HG03469 (cell line): ENCODE data around the gene ZBTB49.
A peak's percentile ranks its signal among the peaks of the same experiment; 100 is the strongest.
"Not testable (repeated sequence)": the region's sequence is repeated elsewhere in the genome, so short reads cannot be mapped to it uniquely, and the experiment has no call there.

Experiments
- ATAC-seq: cut with Tn5 transposase; IDR thresholded peaks from one replicate; pipeline ENCODE4 v1.9.1; 2021; ENCODE audit warnings: mild to moderate bottlenecking, moderate library complexity, moderate number of reproducible peaks; ENCODE audit not compliant: unreplicated experiment

ZBTB49 gene, protein sequence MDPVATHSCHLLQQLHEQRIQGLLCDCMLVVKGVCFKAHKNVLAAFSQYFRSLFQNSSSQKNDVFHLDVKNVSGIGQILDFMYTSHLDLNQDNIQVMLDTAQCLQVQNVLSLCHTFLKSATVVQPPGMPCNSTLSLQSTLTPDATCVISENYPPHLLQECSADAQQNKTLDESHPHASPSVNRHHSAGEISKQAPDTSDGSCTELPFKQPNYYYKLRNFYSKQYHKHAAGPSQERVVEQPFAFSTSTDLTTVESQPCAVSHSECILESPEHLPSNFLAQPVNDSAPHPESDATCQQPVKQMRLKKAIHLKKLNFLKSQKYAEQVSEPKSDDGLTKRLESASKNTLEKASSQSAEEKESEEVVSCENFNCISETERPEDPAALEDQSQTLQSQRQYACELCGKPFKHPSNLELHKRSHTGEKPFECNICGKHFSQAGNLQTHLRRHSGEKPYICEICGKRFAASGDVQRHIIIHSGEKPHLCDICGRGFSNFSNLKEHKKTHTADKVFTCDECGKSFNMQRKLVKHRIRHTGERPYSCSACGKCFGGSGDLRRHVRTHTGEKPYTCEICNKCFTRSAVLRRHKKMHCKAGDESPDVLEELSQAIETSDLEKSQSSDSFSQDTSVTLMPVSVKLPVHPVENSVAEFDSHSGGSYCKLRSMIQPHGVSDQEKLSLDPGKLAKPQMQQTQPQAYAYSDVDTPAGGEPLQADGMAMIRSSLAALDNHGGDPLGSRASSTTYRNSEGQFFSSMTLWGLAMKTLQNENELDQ

GRCh38 chr4:4289941-4290850 lies at the start of gene ZBTB49, which contains the start of gene LYAR:
ZBTB49 (plus strand) TSS chr4:4290251; CDS start chr4:4299946, 9,695 bp downstream.
LYAR (minus strand) TSS chr4:4290154; CDS start chr4:4283742, 6,412 bp downstream.
- peak; percentile 56 for ATAC-seq

DNA sequence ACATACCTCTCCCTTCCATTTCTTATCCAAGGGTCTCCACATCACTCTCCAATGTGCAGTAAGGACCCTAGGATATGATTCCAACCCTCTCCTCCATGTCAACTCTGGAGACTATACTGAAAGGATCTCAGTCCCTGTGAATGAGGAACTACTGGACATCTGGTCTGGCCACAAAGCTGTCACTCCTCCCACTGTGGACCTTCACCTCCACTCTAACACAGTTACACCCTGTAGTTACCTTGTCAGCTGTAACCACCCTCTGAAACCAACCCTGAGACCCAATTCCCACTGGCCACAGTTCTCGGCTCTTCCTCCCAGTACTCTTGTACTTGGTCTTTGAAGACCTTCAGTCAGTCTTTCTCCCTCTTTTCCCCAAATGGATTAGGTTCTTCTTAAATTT lies 44.9 kb upstream of the ZBTB49 start:
- no peak for ATAC-seq

GRCh38 chr4:4247696-4248028 lies 42.4 kb upstream of the ZBTB49 start:
- peak; percentile 13 for ATAC-seq

- peak; percentile 84 for ATAC-seq
These were observed 41.8 kb upstream of the ZBTB49 start, which contains the start of gene TMEM128 for GRCh38 chr4:4248029-4248884. TMEM128 (minus strand) TSS chr4:4248223; CDS start chr4:4248202, 21 bp downstream.

DNA sequence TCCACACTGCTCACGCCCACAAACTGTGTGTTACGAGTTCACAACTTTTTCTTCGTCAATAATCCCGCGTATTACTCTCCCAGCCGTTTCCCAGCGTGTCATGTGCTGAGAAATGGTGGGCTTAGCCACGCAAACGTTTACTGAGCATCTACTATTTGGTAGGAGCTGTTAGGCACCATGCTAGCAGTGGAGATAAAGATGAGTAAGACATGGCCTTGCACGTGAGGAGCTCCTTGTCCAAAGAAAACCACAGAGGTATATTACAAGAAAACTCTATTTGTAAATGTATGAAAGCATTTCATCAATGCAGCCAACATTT lies 41.2 kb upstream of the ZBTB49 start:
- ATAC-seq, result no peak

DNA sequence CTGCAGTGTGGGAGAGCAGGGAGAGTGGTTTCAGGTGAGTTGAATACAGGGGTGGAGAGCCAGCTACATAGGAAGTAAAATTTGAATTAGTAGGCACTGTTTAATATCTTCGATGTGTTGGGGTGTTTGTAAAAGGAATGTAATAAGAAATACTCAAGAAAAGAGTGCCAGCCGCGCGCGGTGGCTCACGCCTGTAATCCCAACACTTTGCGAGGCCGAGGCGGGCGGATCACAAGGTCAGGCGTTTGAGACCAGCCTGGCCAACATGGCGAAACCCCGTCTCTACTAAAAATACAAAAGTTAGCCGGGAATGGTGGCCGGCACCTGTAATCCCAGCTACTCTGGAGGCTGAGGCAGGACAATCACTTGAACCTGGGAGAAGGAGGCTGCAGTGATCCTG lies 40.7 kb upstream of the ZBTB49 start:
- ATAC-seq, result not testable (repeated sequence)

GRCh38 chr4:4249866-4250265 lies 40.2 kb upstream of the ZBTB49 start:
- ATAC-seq, result no peak

DNA sequence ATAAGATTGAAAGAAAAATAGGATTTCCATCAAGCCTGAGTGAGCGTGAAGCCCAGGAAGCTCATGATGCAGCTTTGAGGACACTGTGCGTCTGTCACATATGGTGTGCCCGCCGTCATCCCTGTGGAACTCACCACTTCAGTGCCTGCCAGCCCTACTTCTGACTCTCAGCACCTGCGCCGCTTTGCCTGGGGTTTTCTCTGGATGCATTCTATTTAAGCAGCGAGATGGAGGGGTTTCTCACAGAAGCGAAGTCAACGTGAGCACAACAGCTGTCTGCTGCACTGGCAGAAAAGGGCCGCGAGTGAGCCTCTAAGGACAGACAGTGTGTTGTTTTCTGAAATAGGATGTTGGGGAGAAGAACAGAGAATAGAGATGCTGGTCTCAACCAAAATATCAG lies 35.9 kb upstream of the ZBTB49 start:
- ATAC-seq, result no peak

GRCh38 chr4:4254666-4255065 lies 35.4 kb upstream of the ZBTB49 start:
- ATAC-seq, result no peak

- no peak for ATAC-seq
These were observed 33.3 kb upstream of the ZBTB49 start for GRCh38 chr4:4256799-4257198.

DNA sequence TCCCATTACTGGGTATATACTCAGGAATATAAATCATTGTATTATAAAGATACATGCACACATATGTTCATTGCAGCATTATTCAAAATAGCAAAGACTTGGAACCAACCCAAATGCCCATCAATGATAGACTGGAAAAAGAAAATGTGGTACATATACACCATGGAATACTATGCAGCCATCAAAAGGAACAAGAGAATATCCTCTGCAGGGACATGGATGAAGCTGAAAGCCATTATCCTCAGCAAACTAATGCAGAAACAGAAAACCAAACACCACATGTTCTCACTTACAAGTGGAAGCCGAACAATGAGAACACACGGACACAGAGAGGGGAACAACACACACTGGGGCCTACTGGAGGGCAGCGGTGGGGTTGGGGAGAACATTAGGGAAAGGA lies 32.3 kb upstream of the ZBTB49 start:
- not testable (repeated sequence) for ATAC-seq

DNA sequence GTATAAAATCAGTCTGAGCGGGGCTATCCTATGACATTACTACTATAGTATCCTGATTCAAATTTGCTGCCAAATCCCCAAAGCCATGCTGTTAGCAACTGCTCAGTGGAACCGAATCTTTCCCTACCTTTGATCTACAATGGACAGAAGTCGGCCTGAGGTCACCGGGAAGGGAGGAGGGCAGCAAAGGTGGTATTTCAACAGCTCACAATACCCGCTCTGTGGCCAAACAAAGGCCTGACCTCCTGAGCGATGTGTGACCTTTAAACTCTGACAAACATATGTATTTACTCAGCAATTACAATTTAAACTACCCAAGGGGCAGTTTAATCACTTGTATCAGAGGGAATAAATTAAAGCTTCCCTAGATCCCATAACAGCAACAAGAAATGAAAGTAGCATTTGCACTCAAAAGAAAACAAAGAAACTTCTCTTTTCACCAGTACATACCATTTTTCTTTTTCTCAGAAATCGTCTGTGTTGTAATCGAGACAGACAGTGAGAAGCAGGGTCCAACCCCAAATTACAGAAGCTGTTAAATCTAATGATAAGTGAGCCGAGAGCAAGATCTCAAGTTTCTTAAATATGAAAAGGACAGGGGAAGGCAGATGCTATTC lies 30.5 kb upstream of the ZBTB49 start:
- ATAC-seq, result no peak

DNA sequence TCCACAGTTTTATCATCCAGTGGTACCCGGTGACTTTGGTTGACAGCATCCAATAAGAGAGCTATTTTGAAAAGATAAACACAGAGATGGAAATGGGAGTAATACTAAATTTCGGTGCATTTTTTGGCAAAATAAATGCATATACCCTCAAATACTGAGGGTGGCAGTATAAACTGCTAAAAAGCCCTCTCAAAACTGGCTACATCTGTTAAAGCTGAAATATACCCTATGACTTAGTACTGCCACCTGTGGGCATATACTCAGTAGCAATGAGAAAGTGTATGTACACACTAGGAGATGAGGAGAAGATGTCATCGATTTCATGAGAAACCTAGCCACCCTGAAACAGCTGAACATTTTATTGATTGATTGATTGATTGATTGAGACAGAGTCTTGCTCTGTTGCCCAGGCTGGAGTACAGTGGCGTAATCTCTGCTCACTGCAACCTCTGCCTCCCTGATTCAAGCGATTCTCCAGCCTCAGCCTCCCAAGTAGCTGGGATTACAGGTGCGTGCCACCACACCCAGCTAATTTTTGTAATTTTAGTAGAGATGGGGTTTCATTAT lies 29.8 kb upstream of the ZBTB49 start:
- ATAC-seq, result peak; percentile 91

DNA sequence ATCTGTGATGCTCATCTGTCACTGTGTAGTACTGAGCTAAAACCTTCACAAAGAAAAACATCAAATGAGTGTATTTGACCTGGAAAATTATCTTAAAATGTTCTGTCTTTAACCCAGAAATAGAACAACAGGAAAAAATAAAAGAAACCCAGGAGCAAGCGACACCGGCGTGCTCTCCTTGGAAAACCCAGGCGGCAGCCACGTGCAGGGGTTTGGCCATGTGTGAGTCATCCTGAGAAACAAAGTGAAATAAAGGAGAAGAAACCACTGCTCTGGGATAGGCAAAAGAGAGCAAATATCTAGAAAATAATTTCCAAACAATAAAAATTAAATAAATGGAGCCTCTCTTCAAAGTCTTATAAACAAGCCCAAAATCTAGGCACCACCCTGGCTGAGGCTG lies 22.1 kb upstream of the ZBTB49 start:
- no peak for ATAC-seq

DNA sequence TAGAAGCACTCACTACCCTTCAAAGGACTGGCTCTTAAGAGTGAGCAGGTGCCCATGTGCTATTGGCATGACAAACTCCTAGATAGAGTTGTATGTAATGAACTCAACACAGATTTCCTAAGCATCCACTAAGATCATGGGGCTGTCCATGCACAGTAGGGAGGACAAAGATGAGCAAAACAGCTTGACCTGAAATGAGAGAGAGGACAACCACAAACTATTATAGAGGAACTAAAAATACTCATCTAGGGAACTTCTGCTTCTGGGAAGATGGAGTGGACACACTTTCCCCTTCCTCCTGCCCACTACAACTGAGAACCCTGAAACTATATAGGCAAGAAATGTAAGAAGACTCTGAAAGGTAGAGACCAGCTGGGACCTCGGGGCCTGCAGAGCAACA lies 21.3 kb upstream of the ZBTB49 start:
- ATAC-seq, result no peak

DNA sequence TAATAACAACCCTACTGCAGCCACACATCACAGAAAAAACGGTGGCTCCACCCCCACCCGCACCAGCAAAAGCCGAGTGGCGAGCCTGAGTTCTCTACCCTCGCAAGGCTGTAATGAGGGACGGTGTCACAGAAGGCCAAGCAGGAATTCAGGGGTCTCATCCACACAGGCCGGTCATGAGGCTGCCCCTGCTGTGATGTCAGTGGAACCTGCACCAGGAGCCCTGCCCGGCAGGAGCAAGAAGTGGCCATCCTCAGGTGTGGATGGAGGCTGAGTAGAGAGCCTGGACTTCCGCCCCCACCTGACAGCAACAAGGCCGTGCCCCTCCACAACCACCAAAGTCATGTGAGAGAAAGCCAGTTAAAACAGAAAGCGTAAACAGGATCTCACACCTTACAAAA lies 20.7 kb upstream of the ZBTB49 start:
- no peak for ATAC-seq

DNA sequence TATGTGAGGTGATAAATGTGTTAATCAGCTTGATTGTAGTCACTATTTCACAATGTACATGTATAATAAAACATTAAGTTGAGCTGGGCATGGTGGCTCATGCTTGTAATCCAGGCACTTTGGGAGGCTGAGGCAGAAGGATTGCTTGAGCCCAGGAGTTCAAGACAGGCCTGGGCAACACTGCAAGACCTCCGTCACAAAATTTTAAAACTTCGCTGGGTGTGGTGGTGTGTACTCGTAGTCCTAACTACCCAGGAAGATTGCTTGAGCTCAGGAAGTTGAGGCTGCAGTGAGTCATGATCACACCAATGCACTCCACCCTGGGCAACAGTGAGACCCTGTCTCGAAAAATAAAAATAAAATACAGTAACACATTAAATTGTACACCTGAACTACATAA lies 20.2 kb upstream of the ZBTB49 start:
- ATAC-seq, result no peak

- ATAC-seq, result no peak
These were observed 19.5 kb upstream of the ZBTB49 start for GRCh38 chr4:4270529-4270928.

- ATAC-seq, result no peak
These were observed 18.1 kb upstream of the ZBTB49 start for GRCh38 chr4:4271912-4272311.
